KG1 (cell line): Measurements from ENCODE around the gene CCDC71L.

Experiments used
- DNase-seq: peaks from one replicate; lab custom pipeline; 2025; lab: John Stamatoyannopoulos, UW

The CCDC71L gene

DNA sequence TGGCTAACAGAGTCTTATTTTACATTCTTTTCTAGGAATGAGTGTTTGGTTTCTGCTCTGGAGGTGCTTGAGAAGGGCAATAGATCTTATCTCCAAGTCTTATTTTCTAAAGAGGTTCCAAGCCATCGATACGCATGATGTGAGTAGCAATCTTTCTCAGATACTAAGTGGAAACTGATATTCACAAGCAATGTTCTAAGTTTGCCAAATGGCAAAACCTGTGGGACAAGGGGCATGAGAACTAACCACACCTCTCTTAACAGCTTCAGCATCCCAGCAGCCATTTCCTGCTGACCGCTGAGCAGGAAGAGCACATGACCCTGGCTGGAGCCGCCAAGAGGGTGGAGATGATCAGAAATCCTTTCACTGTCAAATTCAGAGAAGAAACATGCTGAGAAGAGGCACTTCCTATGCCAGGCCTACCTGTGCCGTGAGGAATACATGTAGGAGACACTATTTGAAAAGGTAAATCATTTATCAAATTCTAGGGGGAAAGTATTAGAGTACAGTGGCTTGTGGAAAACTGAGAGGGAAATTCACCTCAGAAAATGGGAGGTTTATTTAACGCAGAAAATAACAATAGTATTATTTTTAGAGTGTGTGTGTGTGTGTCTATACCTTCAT lies 35.2 kb downstream of the CCDC71L start:
- no peak for DNase-seq

- DNase-seq, result no peak
Measured at GRCh38 chr7:106623853-106624252, 37.1 kb downstream of the CCDC71L start.

DNA sequence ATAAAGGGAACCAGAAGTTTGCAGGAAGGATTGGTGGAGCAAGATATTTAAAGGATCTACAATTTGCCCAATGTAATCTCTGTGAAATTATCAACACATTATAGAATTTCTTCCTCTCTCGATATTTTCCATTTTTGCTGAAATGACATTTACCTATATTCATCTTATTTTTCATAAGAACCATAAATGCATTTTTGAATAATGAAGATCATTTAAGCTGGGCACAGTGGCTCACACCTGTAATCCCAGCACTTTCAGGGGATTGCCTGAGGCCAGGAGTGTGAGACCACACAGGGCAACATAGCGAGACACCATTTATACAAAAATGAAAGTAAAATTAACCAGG lies 37.7 kb downstream of the CCDC71L start:
- DNase-seq, result no peak

DNA sequence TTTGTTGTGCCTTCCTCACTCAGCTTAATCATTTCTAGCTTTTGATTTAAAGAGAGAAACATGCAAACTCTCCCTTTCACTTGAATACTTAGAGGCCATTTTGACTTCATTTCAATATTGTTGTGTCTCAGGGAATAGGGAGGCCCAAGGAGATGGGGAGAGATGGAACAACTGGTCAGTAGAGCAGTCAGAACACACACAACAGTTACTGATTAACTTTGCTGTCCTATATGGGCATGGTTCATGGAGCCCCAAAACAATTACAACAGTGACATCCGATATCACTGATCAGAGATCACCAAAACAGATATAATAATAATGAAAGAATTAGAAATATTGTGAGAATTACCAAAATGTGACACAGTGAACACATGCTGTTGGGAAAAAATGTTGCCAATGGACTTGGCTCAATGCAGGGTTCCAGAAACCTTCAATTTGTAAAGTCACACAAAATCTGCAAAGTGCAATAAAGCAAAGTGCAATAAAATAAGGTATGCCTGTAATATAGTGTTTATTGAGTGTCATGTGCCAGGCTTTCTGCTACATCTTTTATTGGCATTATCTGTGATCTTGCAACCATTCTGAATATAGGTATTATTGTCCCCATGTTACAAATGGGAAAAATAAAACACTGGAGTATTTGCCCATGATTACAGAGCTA lies 38.2 kb downstream of the CCDC71L start:
- no peak for DNase-seq

DNA sequence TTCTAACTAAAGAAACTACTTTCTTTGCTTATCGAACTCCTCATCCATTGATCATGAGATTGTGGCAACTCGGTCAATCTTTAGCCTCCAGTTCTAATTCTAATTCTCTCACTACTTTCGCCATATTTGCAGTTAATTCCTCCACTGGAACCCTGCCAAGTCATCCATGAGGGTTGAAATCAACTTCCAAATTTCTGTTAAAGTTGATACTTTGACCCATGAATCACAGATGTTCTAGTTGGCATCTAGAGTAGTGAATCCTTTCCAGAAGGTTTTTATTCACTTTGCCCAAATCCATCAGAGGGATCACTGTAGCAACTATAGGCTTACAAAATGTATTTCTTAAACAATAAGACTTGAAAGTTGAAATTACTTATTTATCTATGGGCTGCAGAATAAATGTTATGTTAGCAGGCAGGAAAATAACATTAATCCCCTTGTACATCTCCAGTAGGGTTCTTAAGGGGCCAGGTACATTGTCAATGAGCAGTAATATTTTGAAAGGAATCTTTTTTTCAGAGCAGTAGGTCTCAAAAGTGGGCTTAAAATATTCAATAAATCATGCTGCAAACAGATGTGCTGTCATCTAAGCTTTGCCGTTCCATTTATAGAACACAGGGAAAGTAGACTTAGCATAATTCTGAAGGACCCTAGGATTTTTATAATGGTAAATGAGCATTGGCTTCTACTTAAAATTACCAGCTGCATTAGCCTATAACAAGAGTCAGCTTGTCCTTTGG lies 39.4 kb downstream of the CCDC71L start:
- DNase-seq, result no peak

GRCh38 chr7:106620676-106621075 lies 40.3 kb downstream of the CCDC71L start:
- DNase-seq, result no peak

GRCh38 chr7:106620034-106620433 lies 40.9 kb downstream of the CCDC71L start:
- DNase-seq, result no peak

DNA sequence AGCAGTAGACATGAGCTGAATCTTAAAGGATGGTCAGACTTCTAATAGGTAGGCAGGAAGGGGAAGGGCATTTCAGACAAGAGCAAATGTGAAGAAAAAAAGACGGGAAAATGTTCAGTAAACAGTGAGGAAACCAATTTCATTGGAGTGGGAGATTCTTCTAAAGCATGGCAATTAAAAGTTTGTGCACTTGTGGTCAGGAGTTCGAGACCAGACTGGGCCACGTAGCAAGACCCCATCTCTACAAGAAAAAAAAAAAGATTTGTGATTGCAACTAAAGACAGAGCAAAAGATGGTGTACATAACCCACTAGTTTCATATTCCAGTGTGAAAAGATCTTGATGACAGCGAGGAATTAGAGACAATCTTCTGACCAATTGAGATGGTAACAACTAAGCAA lies 41.7 kb downstream of the CCDC71L start:
- no peak for DNase-seq

DNA sequence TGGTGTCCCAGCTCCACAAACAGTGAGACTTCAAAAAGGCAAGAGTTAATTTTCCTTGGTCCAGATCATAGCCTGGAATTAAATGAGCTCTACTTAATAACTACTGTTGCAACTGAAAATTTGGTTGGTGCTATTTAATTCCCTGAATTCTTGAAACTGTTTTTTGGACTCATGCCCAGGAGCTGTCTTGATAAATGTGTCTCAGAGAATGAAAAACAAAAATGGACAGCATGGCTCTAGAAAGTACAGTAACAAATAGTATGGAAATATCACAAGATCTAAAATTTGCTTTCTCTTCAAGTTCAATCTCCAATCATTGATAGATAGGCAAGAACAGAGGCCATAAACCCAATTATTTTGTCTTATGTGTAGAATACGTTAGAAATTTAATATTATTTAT lies 42.5 kb downstream of the CCDC71L start:
- DNase-seq, result no peak

- DNase-seq, result no peak
Measured at GRCh38 chr7:106617860-106618259, 43.1 kb downstream of the CCDC71L start.

DNA sequence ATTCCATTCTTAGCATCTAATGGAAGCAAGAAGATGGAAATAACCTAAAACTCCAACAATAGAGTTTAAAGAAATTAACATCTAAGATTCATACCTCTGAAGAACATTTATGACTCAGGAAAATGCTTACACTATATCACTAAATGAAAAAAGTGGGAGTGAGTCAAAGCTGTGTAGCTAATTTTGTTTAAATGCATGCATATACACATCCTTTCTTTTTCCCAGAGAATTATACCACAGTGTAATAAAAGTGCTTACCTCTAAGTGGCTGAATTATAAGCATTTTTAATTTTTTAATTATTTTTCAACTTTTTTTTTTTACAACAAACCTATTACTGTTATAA lies 44.3 kb downstream of the CCDC71L start:
- no peak for DNase-seq

DNA sequence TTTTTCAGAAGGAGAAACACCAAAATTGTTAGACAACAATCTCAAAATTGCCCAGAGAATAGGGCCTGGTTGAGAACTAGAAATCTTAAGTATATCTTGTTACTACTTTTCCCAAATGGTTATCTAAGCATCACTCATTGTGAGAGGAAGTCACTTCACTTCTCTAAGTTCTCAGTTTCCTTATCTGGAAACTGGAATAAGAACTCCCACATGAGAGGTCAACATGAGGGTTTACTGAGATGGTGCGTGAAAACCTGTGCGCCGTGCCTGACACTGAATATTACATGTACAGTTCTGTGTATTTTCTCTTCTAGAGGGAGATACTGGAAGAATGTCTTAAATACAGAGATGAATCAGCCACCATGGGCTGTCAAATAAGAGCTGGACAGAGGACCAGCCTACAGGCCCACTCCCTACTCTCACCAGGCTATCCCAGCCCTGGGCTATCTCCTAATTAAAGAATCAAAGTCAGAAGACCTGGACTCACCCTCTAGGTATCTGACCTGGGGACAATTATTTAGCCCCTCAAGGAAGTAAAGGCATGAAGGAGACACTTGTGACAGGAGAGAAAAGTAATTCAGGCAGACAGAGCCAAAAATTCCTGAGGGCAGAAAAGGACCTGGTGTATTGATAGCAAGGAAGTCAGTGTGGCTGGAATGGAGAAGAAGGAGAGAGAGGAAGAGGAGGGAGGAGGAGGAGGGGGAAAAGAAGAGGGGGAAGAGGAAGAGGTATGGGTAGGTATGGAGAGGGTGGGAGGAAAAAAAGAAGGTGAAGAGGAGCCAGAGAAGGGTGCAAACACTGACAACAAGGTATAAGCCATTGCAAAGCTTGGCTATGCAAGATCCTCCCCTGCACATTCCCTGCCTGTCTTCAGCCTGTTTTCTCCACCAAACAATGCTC lies 44.9 kb downstream of the CCDC71L start:
- no peak for DNase-seq

- DNase-seq, result no peak
Measured at GRCh38 chr7:106614751-106615150, 46.2 kb downstream of the CCDC71L start.

DNA sequence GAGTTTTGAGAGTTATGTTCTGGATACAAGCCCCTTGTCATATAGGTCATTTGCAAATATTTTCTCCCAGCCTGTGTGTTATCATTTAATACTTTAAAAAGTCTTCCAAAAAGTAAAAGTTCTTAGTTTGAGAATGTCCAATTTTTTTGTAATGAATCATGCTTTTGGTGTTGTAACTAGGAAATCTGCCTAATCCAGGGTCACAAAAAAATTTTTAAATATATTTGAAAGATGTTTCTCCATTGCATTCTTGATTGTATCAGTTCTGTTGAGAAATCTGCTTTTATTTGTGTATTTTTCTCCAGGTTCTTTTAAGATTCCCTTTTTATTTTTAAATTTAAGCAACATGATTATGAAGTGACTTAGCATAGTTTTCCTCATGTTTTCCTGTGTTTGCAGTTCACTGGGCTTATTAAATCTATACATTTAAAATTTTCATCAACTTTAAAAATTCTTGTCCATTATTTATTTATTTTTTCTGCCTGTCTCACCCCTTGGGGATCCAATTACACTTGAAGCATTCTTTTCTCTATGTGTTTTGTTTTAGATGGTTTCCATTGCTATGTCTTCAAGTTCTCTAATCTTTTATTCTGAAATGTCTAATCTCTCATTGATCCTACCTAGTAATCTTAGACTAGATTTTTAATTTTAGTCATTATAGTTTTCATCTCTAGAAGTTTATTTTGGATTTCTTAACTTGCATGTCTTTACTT lies 47.0 kb downstream of the CCDC71L start:
- no peak for DNase-seq

DNA sequence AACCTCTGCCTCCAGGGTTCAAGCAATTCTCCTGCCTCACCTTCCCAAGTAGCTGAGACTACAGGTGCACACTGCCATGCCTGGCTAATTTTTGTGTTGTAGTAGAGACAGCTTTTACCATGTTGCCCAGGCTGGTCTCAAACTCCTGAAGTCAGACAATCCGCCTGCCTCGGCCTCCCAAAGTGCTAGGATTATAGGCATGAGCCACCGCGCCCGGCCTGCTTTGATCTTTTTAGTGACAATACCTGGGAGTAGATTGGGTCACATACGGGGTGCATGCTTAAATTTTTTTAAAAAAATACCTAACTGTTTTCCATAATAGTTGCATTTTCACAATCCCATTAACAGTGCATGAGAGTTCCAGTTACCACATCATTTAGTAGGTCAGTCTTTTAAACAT lies 47.7 kb downstream of the CCDC71L start:
- DNase-seq, result no peak

GRCh38 chr7:106612432-106612831 lies 48.5 kb downstream of the CCDC71L start:
- DNase-seq, result no peak

- no peak for DNase-seq
Measured at GRCh38 chr7:106611911-106612310, 49.0 kb downstream of the CCDC71L start.

DNA sequence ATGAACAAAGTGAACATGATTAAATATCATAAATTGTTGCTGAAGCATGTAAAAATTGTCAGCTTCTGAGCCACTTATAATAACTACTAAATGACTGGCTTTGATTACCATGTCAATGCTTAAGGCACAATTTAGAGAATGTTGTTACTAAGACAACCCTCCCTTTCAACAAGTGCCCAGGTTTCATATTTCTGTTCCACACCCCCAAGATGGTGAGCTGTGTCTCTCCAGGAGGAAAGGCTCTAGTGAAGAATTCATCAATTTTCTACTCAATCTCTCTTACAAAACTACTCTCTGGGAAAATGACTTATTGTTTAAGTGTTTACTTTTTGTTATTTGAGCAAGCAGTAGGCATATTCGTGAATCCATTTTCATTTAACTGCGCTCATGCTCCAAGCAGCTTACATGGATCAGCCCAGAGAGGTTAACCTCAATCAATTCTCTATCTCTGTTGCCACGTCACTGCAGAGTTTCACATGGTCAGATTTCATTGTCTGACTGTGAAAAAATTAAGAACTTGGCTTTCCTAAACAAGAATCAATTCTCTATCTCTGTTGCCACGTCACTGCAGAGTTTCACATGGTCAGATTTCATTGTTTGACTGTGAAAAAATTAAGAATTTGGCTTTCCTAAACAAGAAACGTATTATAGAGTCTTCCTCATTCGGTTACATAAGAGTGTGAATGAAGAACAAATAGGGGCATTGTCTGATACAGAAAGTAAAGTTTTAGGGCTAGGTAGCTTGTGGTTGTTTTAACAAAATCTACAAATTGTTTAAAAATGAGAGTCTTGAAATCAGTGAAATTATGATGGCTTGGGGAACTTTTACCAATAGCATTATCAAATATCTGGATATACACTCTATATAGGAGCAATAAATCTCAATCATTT lies 49.7 kb downstream of the CCDC71L start:
- no peak for DNase-seq

DNA sequence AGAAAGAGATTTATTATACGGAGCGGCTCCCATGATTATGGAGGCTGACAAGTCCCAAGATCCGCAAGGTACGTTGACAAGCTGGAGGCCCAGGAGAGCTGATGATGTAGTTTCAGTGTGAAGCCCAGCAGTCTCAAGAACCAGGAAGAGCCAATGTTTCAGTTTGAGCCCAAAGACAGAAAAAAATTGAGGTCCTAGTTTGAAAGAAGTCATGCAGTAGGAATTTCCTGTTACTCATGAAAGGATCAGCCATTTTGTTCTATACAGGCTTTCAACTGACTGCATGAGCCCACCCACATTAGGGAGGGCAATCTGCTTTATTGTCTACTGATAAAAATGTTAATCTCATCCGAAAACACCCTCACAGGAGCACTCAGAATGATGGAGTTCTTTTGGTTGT lies 51.5 kb downstream of the CCDC71L start:
- no peak for DNase-seq

DNA sequence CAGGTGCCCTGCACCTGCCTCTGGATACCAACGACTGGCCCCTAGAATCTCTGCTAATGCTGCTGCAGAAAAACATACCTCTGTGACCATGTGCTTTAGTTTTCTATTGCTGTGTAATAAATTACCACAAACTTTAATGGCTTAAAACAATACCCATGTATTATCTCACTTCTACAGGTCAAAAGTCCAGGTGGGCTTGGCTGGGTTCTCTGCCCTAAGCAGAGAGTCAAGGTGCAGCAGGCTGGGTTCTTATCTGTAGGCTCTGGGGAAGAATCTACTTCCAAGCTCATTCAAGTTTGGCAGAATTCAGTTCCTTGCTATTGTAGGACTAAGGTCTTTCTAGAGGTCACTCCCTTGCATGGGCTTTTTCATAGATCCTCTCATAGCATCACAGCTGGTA lies 52.3 kb downstream of the CCDC71L start:
- DNase-seq, result no peak
